Aorta (tissue), 5 donors: ENCODE measurements around the gene PTTG1IP. TPM values are rescaled to one million over a fixed set of nuclear protein-coding genes. Genes with fewer than 3 reads are reported as not detected.

Experiments
- ATAC-seq: fragments of 200-7000 bp; cut with Tn5 transposase; one replicate; pipeline ENCODE4 v1.9.1; 2022; ENCODE audit warnings: moderate library complexity; ENCODE audit not compliant: low FRiP score
- DNase-seq, 2 donors: peaks; one replicate each; pipeline ENCODE4 v3.0.0-alpha.2; 2020
- H3K27ac ChIP-seq, 2 donors: one replicate each; pipeline ENCODE4 v1.5.1; 2013; ENCODE audit warnings: low read length in 2 of 2, mild to moderate bottlenecking in 2 of 2, moderate library complexity in 2 of 2, control low read depth in 1 of 2, inconsistent platforms in 1 of 2, low read depth in 1 of 2
- H3K27me3 ChIP-seq, 2 donors: one replicate each; pipeline ENCODE4 v1.6.1; 2013; ENCODE audit warnings: control low read depth in 1 of 2, low read length in 1 of 2, mild to moderate bottlenecking in 1 of 2, moderate library complexity in 1 of 2; ENCODE audit not compliant: insufficient read depth in 2 of 2, control insufficient read depth in 1 of 2
- H3K36me3 ChIP-seq, 2 donors: one replicate each; pipeline ENCODE4 v1.6.1; 2013; ENCODE audit warnings: control low read depth in 1 of 2, low read length in 1 of 2, mild to moderate bottlenecking in 1 of 2; ENCODE audit not compliant: insufficient read depth in 2 of 2, control insufficient read depth in 1 of 2
- H3K4me1 ChIP-seq, 2 donors: one replicate each; pipeline ENCODE4 v1.6.1; 2013; ENCODE audit warnings: low read length in 2 of 2, control low read depth in 1 of 2, mild to moderate bottlenecking in 1 of 2, moderate library complexity in 1 of 2; ENCODE audit not compliant: insufficient read depth in 2 of 2, control insufficient read depth in 1 of 2
- H3K4me3 ChIP-seq, 2 donors: one replicate each; pipeline ENCODE4 v1.5.1; 2013; ENCODE audit warnings: low read length in 2 of 2, control low read depth in 1 of 2, mild to moderate bottlenecking in 1 of 2
- H3K9me3 ChIP-seq: one replicate; pipeline ENCODE4 v1.6.1; 2013; ENCODE audit warnings: mild to moderate bottlenecking, low read length; ENCODE audit not compliant: control insufficient read depth
- WGBS, 2 donors: extraction: QIAGEN DNeasy Blood & Tissue Kit; methylation state at CpG; one replicate each; pipeline ENCODE4 v1.1.7; 2013; 5-methylcytosine and 5-hydroxymethylcytosine counted together
- intact Hi-C, 2 donors: fragments of 100-400 bp; cut with DNase I; formaldehyde crosslinking; loops; one replicate each; pipeline versions ENCODE4 v1.14.2 to v1.15.0; 2022
- polyA plus RNA-seq, 2 donors: library from polyadenylated mRNA; stranded (reverse); fragments of 200-250 nt; gene quantifications; one replicate each; pipeline ENCODE4 v1.2.3, GENCODE V29; 2013
- total RNA-seq, 2 donors: library from RNA; stranded (reverse); fragmentation: NEBNext Ultra II Directional; extraction: Animal tissue kit (Norgen Biotek cat#: 25700); gene quantifications; one replicate each; pipeline ENCODE4 v1.2.1, GENCODE V29; 2021
- donor health status: healthy with polysubstance abuse.
- donor health status: Bipolar disorder and iron deficiency.
- donor health status: DM: no; HTN: no; CAD: no.
- donor health status: DM: no; HTN: no; CAD: no.
- donor health status: DM: yes; HTN: yes; CAD: no.

PTTG1IP gene
- total and polyA plus RNA-seq, 4 donors = 103 to 271 (median 230) TPM

DNA sequence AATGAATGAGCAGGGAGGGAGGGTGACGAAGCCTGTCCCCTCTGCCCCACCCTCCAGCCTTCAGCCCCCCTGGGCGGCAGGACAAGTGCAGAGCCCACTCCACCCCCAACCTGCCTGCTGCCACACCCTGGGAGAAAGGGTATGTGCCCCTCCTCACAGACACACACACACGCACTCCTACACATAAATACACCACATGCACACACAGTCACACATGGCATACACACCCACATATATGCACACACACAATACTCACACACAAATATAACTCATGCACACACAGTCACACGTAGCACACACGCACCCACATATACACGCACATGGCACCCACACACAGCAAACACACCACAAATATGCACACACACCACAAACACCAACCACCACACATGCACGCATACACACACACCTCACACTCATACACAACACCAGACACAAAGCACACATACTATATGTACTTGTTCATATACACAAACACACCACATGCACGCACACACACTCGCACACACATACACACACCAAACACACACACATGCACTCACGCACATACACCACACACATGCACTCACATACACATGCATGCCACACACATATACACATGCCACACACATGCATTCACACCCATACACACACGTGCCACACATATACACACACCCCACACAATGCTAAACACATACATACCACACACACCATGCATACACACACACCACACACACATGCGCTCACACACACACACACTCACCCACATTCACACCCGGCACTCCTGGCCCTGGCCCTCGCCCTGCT is 30.8 kb upstream of the PTTG1IP start:
- DNase-seq = no peak
- no peak for ATAC-seq
- Histone ChIP-seq H3K36me3 (no peaks in the 10 kb centered on the region), H3K4me1 (no peaks in the 10 kb centered on the region), H3K4me3 (no peak overlapping the region), H3K9me3 (no peaks in the 10 kb centered on the region), H3K27ac (no peak overlapping the region), H3K27me3 (no peaks in the 10 kb centered on the region)
- intact Hi-C loops = no loop called here
- WGBS, 2 donors = 92 to 96% methylated on average over 14 of the region's 14 CpGs

DNA sequence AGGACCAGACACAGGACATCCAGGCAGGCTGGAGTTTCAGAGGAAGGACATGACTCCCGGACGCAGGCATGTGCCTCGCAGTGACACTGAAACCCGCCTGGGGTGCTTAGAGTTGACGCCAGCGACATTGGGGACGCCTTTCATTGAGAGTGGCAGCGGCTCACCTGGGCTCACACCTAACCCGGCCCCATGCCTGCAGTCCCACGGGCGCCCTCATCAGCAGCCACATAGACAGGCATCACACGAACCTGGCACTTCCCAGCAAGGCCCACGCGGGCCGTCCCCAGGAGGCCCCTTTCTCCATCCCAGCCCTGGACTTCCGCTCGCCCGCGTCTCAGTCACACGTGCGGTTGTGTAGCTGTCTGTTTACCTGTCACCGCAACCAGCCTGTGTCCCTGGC is 30.2 kb upstream of the PTTG1IP start:
- no peak overlapping the region for H3K4me3 ChIP-seq
- intact Hi-C loops = no loop called here
- ATAC-seq = no peak
- no peaks in the 10 kb centered on the region for H3K9me3 ChIP-seq
- H3K27me3 ChIP-seq = no peaks in the 10 kb centered on the region
- H3K4me1 ChIP-seq = no peaks in the 10 kb centered on the region
- no peaks in the 10 kb centered on the region for H3K36me3 ChIP-seq
- H3K27ac ChIP-seq = no peak overlapping the region
- WGBS, 2 donors = 87 to 95% methylated on average over 19 to 22 of the region's 22 CpGs
- no peak for DNase-seq

DNA sequence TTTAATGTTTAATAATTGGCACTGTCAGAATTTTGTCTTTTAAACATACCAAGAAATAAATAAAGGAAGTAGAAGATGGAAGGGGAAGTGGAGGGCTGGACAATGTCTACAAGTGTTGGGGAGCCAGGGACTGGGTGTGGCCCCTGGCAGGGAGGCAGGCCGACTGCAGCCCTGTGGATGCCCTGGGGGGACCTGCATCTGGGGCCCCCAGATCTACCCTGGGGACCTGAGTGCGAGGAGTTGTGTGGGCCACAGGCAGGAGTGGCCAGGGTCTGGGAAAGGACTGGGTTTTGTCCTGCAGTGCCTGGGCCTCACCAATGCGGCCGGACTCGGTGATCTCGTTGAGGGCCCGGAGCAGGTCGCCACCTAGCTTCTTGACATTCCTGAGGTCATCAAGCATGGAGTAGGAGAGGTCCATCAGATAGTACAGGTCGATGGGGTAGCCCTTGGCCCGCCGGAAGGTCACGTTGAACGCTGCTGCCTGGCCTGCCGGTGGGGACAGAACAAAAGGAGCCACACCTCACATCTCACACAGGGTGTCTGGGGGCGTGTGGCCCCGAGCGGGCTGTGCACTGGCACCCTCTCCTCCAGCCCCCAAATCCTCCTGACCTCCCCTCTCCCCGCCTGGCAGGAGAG is 29.7 kb upstream of the PTTG1IP start:
- Histone ChIP-seq H3K4me1 (no peaks in the 10 kb centered on the region), H3K36me3 (no peaks in the 10 kb centered on the region), H3K27me3 (no peaks in the 10 kb centered on the region), H3K4me3 (no peak overlapping the region), H3K27ac (no peak overlapping the region), H3K9me3 (no peaks in the 10 kb centered on the region)
- 90 to 92% methylated on average over 18 of the region's 18 CpGs for WGBS, 2 donors
- ATAC-seq (no peak), DNase-seq (peak in 1 of 2 donors; percentile 50)
- intact Hi-C loops = no loop called here

DNA sequence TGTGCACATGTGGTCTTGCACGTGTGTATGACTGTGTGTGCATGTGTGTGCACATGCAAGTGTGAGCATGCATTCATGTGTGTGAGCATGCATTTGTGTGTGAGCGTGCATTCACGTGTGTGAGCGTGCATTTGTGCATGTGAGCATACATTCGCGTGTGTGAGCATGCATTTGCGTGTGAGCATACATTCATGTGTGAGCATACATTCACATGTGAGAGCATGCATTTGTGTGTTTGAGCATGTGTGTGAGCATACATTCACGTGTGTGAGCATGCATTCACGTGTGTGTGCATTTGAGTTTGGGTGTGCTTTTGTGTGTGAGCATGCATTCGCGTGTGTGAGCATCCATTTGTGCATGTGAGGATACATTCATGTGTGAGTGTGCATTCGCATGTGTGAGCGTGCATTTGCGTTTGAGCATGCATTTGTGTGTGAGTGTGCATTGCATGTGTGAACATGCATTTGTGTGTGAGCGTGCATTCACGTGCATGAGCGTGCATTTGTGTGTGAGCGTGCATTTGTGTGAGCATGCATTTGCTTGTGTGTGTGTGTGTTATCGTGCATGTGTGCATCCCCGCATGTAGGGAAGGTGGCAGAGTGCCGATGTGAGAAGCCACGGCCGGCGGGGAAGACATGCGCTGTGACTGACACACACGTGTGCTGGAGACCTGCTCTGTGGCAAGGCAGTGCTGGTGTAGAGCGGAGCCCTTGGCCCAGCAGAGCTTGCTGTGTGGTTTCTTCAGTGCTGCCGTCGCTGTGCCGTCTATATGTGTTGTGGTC is 29.0 kb upstream of the PTTG1IP start:
- H3K9me3 ChIP-seq = no peaks in the 10 kb centered on the region
- H3K36me3 ChIP-seq = no peaks in the 10 kb centered on the region
- DNase-seq = peak; percentile 32 to 69
- H3K27ac ChIP-seq = no peak overlapping the region
- ATAC-seq = no peak
- intact Hi-C loops = no loop called here
- no peaks in the 10 kb centered on the region for H3K27me3 ChIP-seq
- no peak overlapping the region for H3K4me3 ChIP-seq
- H3K4me1 ChIP-seq = no peaks in the 10 kb centered on the region
- 93% methylated on average over 30 of the region's 30 CpGs for WGBS, 2 donors

DNA sequence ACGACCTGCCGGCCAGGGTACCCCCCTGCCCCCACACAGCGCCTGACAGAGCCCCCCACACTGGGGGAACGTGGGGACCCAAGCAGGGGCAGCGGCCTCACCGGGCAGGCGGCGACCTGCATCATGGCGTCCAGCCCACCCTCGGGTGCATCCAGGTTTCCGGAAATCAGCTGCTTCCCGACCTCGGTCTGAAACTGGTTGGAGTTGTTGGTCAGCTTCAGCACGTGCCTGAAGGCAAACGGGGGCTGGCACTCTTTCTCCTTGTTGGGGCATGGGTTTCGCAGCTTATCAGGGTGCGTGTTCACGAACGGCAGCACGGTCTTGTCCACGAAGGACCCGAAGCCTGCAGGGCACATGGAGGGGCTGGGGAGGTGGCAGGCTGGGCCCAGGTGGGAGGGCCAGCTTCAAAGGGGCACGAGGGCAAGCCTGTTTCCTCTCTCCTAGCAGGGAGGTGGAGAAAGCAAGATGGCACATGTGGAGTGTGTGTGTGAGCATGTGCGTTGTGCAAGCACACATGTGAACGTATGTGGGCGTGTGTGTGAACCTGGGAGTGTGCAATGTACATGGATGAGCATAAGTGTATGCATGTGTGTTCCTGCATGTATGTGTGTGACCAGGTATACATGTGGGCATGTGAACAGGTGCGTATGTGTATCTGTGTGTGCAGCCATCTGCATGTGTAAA is 28.0 kb upstream of the PTTG1IP start:
- Histone ChIP-seq H3K27me3 (no peaks in the 10 kb centered on the region), H3K36me3 (no peaks in the 10 kb centered on the region), H3K27ac (no peak overlapping the region), H3K9me3 (no peaks in the 10 kb centered on the region), H3K4me3 (no peak overlapping the region), H3K4me1 (no peaks in the 10 kb centered on the region)
- intact Hi-C loops = no loop called here
- DNase-seq (peak; percentile 45 to 63), ATAC-seq (no peak)
- WGBS, 2 donors = 83 to 84% methylated on average over 27 of the region's 27 CpGs

DNA sequence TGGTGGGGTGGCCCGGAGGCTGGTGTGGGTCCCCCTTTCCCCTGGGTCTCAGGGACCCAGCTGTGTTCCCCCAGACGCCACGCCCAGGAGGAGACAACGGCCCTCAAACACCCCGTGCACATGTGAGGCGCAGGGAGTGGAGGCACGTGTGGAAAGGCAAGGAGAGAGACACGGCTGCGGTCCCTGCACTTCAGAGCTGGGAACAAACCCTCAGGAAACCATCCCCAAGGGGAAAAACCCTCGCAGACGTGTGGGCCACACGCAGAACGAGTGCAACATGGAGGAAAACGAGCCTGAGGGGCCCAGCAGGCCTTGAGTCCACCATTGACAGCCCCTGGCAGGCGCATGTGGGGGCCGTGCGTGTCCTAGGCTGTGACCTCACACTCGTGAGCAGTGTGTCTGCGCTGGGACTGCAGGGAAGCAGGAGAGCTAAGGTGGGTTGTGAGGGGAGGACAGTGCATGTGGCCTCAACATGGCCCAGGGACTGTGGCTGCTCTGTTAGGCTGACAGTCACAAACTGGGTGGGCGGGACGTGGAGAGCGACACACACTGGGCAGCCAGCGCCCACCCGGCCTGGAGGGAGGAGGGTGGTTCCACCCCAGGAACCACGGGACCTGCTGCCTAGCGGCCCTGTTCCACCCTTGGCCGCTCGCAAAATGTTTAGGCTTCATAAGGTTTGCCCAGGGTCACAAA is 27.2 kb upstream of the PTTG1IP start:
- H3K27me3 ChIP-seq = no peaks in the 10 kb centered on the region
- intact Hi-C loops = no loop called here
- WGBS, 2 donors = 87 to 88% methylated on average over 28 of the region's 28 CpGs
- H3K36me3 ChIP-seq = no peaks in the 10 kb centered on the region
- ATAC-seq (no peak), DNase-seq (peak; percentile 30 to 53)
- no peaks in the 10 kb centered on the region for H3K4me1 ChIP-seq
- no peak overlapping the region for H3K27ac ChIP-seq
- no peak overlapping the region for H3K4me3 ChIP-seq
- no peaks in the 10 kb centered on the region for H3K9me3 ChIP-seq

DNA sequence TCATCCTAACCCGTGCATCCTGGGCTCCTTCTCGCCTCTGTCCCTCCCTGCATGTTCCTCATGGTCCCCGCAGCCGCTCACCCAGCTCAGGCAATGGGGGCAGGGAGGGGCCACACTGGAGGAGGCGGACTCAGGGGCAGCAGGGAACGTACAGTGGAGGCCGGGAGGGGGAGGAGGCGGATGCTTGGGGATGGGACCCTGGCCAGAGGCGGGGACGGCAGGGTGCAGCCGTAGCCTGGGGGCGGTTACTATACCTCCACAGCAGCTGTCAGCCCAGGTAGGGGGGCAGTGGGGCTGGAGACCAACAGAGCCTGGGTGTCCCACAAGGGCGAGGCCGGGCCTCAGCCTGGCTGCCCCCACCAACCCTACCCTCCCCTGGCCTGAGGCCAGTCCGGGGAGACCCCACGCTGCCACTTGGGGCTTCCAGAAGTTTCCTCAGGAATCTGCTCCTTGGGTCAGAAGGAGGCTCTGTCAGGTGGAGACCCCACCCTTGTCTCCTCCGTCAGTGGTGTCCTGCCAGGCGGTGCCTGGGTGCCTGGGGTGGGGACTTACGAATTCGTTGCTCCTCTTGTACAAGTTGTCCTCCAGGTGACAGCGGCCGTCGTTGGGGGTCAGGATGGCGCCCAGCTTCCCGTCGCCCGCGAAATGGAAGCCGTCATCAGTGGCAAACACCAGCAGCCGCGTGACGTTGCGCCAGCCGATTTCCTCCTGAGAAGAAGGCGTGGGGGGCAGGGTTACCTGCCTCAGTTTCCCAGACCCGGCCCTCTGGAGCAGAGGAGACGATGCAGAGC is 26.5 kb upstream of the PTTG1IP start:
- Histone ChIP-seq H3K9me3 (no peaks in the 10 kb centered on the region), H3K4me1 (no peaks in the 10 kb centered on the region), H3K27me3 (no peaks in the 10 kb centered on the region), H3K4me3 (no peak overlapping the region), H3K36me3 (no peaks in the 10 kb centered on the region), H3K27ac (no peak overlapping the region)
- WGBS, 2 donors = 82 to 84% methylated on average over 36 to 37 of the region's 37 CpGs
- ATAC-seq = no peak
- peak in 1 of 2 donors; percentile 72 for DNase-seq
- intact Hi-C loops = no loop called here
